Vagina (tissue), 2 donors: Measurements from ENCODE around the gene P2RY11. TPM values are rescaled to one million over a fixed set of nuclear protein-coding genes. Genes with fewer than 3 reads are reported as not detected.
A peak's percentile ranks its signal among the peaks of the same experiment; 100 is the strongest.

ENCODE experiments used
- DNase-seq, 2 donors: peaks; one replicate each; pipeline ENCODE4 v3.0.0-alpha.2; 2017; ENCODE audit errors: extremely low spot score in 2 of 2
- H3K27ac ChIP-seq: fragments of 200-600 bp; sonication (generic); one replicate; pipeline ENCODE4 v1.5.1; 2019
- H3K27me3 ChIP-seq: fragments of 200-600 bp; sonication (generic); one replicate; pipeline ENCODE4 v1.5.1; 2019
- H3K36me3 ChIP-seq, 2 donors: fragments of 200-600 bp; sonication (generic); one replicate each; pipeline ENCODE4 v1.5.1; 2017 to 2019
- H3K4me1 ChIP-seq: fragments of 200-600 bp; sonication (generic); one replicate; pipeline ENCODE4 v1.5.1; 2019
- H3K4me3 ChIP-seq, 2 donors: fragments of 200-600 bp; sonication (generic); 1 replicate in 1 of 2; 2 replicates in 1 of 2; pipeline ENCODE4 v1.5.1; 2016 to 2019
- H3K9me3 ChIP-seq: fragments of 200-600 bp; sonication (generic); one replicate; pipeline ENCODE4 v1.5.1; 2019
- POLR2A ChIP-seq, 2 donors: fragments of 450-650 bp; IDR thresholded peaks; one replicate each; pipeline ENCODE4 v1.6.1; 2017; ENCODE audit warnings: antibody characterized with exemption in 2 of 2, mild to moderate bottlenecking in 2 of 2, moderate library complexity in 2 of 2
- POLR2AphosphoS5 ChIP-seq, 2 donors: sonication (generic); formaldehyde crosslinking; IDR thresholded peaks; one replicate each; pipeline ENCODE4 v1.9.0; 2017; ENCODE audit warnings: antibody characterized with exemption in 2 of 2, mild to moderate bottlenecking in 2 of 2, low read depth in 1 of 2; ENCODE audit not compliant: insufficient read depth in 1 of 2
- intact Hi-C: fragments of 100-400 bp; cut with DNase I; formaldehyde crosslinking; loops from one replicate; pipeline ENCODE4 v1.15.1; 2023
- total RNA-seq: library from RNA; depleted of rRNA; stranded (reverse); fragments of >200 nt; gene quantifications from one replicate; pipeline ENCODE4 v1.2.3, GENCODE V29; 2016
- TF ChIP-seq, protein P1 (sequence below), 3 experiments: fragments of 450-650 bp in 2 of 3; fragments of 200-600 bp in 1 of 3; sonication (generic) in 1 of 3; IDR thresholded peaks; one replicate each; pipeline ENCODE4 v1.5.1; 2017 to 2019; ENCODE audit warnings: antibody characterized with exemption in 3 of 3, mild to moderate bottlenecking in 2 of 3, moderate library complexity in 2 of 3

Gene P2RY11
- total RNA-seq, 1 donor from 2014 or later: 9.1 TPM

DNA sequence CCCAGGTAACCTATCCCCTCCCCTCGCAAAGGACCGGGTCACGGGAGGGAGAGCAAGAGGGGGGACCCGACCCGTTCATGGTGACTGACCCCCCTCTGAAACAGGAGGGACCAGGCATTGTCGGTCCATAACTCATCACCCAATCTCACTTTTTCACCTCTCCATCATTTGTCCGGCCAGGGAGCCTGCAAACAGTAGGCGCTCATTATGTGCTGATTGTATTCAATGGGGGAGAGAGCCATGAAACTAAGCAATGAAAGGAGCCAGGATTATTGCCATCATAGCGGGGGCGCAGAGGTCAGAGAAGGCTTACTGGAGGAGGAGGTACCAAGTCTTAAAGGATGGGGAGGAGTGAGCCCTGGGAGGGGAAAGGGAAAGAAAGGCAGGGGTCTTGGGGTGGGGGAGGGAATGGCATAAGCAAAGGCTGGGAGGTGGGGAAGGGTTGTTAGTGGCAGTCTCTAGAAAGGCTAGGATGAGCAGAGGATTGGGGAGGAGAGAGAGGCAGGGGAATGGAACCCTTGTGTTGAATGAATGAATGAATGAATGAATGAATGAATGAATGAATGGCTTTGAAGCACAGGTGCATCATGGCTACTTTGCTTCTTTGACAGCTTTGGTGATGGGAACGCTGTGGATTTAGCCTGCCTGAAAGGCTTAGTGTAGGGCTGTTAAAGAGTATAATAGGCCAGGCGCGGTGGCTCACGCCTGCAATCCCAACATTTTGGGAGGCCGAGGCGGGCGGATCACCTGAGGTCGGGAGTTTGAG is 24.0 kb upstream of the P2RY11 start:
- intact Hi-C loops: no loop called here
- Histone ChIP-seq H3K9me3 (no peaks in the 10 kb centered on the region), H3K27ac (peak overlapping the region; percentile 96), H3K4me1 (peaks cover 11% of the 10 kb centered on the region), H3K36me3 (peaks cover 0 to 14% of the 10 kb centered on the region in 2 donors), H3K4me3 (peak overlapping the region; percentile 93 to 98), H3K27me3 (no peaks in the 10 kb centered on the region)
- no peak for DNase-seq
- TF ChIP-seq POLR2A (IDR thresholded peaks at IDR 0.05): no peak
- no peak for TF ChIP-seq POLR2AphosphoS5 (IDR thresholded peaks at IDR 0.05; ENCODE audit: insufficient read depth in 1 of 2, low read depth in 1 of 2)
- TF ChIP-seq, protein P1, sequence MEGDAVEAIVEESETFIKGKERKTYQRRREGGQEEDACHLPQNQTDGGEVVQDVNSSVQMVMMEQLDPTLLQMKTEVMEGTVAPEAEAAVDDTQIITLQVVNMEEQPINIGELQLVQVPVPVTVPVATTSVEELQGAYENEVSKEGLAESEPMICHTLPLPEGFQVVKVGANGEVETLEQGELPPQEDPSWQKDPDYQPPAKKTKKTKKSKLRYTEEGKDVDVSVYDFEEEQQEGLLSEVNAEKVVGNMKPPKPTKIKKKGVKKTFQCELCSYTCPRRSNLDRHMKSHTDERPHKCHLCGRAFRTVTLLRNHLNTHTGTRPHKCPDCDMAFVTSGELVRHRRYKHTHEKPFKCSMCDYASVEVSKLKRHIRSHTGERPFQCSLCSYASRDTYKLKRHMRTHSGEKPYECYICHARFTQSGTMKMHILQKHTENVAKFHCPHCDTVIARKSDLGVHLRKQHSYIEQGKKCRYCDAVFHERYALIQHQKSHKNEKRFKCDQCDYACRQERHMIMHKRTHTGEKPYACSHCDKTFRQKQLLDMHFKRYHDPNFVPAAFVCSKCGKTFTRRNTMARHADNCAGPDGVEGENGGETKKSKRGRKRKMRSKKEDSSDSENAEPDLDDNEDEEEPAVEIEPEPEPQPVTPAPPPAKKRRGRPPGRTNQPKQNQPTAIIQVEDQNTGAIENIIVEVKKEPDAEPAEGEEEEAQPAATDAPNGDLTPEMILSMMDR (IDR thresholded peaks at IDR 0.05): no peak

DNA sequence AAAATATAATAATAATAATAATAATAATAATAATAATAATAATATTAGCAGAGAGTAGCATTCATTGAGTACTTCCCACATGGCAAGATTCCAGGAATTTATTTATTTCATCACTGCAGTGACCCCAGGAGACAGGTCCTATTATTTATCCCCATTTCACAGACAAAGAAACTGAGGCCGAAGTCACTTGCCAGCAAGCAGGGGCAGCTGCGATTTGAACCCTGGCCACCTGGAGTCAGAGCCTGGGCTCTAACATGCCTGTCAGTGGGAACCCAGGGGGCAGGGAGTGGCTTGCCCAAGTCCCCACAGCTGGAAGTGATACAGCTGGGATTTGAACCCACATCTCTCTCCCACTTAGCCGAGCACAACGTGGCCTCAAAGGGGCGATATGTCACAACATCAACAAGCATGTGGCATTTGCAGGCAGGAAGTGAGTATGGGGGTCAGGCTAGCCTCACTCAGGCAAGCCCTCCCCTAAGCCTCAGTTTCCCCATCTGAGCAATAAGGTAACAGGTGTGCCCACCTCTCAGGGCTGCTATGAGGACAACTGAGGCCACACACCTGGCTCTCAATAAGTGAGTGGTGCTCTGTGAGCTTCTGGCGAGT is 22.4 kb upstream of the P2RY11 start:
- peaks cover 0 to 14% of the 10 kb centered on the region in 2 donors for H3K36me3 ChIP-seq
- peaks cover 11% of the 10 kb centered on the region for H3K4me1 ChIP-seq
- H3K27me3 ChIP-seq: no peaks in the 10 kb centered on the region
- no peak for TF ChIP-seq POLR2A (IDR thresholded peaks at IDR 0.05)
- TF ChIP-seq, protein P1 (IDR thresholded peaks at IDR 0.05): no peak
- no peak for TF ChIP-seq POLR2AphosphoS5 (IDR thresholded peaks at IDR 0.05; ENCODE audit: insufficient read depth in 1 of 2, low read depth in 1 of 2)
- H3K27ac ChIP-seq: no peak overlapping the region
- H3K9me3 ChIP-seq: no peaks in the 10 kb centered on the region
- no peak overlapping the region for H3K4me3 ChIP-seq
- DNase-seq: no peak
- intact Hi-C loops: no loop called here

DNA sequence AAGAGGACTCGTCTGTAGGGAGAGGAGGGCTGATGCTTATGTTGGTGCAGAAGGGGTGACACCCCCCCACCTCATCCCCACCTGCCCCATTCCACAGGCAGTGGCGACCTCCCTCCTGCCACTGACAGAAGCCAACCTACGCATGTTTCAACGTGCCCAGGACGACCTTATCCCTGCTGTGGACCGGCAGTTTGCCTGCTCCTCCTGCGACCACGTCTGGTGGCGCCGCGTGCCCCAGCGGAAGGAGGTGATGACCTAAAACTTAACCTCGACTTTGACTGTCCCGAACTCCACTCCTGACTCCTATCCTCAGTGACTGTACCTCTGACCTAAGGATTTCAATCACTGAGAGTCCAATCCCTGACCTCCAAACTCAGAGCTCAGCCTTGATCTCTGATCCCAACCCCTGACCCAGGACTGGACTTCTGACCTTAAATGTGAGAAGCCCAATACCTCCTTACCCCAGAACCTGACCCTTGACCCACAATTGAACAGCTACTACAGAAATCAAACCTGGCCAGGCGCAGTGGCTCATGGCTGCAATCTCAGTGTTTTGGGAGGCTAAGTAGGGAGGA is 21.6 kb upstream of the P2RY11 start:
- no peaks in the 10 kb centered on the region for H3K9me3 ChIP-seq
- DNase-seq: no peak
- TF ChIP-seq POLR2AphosphoS5 (IDR thresholded peaks at IDR 0.05; ENCODE audit: insufficient read depth in 1 of 2, low read depth in 1 of 2): no peak
- TF ChIP-seq POLR2A (IDR thresholded peaks at IDR 0.05): no peak
- TF ChIP-seq, protein P1 (IDR thresholded peaks at IDR 0.05): no peak
- intact Hi-C loops: no loop called here
- no peak overlapping the region for H3K4me3 ChIP-seq
- no peak overlapping the region for H3K27ac ChIP-seq
- H3K4me1 ChIP-seq: peaks cover 11% of the 10 kb centered on the region
- no peaks in the 10 kb centered on the region for H3K27me3 ChIP-seq
- peaks cover 0 to 14% of the 10 kb centered on the region in 2 donors for H3K36me3 ChIP-seq

DNA sequence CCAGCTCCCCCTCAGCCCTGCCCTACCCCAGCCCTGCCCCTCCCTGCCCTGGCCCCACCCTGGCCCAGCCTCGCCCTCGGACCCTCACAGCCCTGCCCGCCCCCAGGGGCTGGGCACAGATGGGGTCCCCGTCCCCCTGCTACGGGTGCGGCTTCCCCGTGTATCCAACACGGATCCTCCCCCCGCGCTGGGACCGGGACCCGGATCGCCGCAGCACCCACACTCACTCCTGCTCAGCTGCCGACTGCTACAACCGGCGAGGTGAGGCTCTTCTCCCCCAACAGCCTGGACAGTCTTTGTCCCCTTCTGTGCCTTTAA is 20.2 kb upstream of the P2RY11 start:
- DNase-seq: no peak
- Histone ChIP-seq H3K4me3 (no peak overlapping the region), H3K27ac (no peak overlapping the region), H3K36me3 (peaks cover 0 to 14% of the 10 kb centered on the region in 2 donors), H3K27me3 (no peaks in the 10 kb centered on the region), H3K4me1 (peaks cover 11% of the 10 kb centered on the region), H3K9me3 (no peaks in the 10 kb centered on the region)
- intact Hi-C loops: no loop called here
- TF ChIP-seq POLR2A (IDR thresholded peaks at IDR 0.05) (no peak), POLR2AphosphoS5 (IDR thresholded peaks at IDR 0.05; ENCODE audit: insufficient read depth in 1 of 2, low read depth in 1 of 2) (no peak)
- TF ChIP-seq, protein P1 (IDR thresholded peaks at IDR 0.05): no peak
